Measurements from ENCODE around the gene LRRC1.

DNA sequence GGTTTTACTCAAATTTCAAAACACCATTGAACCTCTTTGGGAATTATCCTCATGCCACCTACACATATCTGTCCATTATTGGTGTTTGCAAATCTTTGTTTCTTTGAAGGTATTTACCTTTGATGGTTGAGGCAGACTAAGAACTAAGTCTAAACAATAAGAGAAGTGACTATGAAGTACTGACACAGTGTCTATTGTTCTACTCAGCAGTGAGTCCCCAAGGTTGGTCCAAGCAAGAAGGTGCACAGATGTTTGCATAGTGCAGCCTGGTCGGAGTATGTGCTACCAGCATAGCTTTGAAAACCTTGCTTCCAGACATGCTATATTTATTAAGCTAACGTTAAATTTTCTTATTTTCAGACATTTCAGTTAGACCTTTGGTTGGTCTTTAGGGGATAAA is 19.5 kb downstream of the LRRC1 start:
- no peak for TF ChIP-seq SMC3 (IDR thresholded peaks at IDR 0.05; ENCODE audit: borderline replicate concordance, low read length)
- TF ChIP-seq, protein P1, sequence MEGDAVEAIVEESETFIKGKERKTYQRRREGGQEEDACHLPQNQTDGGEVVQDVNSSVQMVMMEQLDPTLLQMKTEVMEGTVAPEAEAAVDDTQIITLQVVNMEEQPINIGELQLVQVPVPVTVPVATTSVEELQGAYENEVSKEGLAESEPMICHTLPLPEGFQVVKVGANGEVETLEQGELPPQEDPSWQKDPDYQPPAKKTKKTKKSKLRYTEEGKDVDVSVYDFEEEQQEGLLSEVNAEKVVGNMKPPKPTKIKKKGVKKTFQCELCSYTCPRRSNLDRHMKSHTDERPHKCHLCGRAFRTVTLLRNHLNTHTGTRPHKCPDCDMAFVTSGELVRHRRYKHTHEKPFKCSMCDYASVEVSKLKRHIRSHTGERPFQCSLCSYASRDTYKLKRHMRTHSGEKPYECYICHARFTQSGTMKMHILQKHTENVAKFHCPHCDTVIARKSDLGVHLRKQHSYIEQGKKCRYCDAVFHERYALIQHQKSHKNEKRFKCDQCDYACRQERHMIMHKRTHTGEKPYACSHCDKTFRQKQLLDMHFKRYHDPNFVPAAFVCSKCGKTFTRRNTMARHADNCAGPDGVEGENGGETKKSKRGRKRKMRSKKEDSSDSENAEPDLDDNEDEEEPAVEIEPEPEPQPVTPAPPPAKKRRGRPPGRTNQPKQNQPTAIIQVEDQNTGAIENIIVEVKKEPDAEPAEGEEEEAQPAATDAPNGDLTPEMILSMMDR (IDR thresholded peaks at IDR 0.05 in 2 of 3, conservative IDR thresholded peaks at IDR 0.05 in 1 of 3; ENCODE audit: control insufficient read depth in 2 of 3, extremely low read depth in 1 of 3, insufficient read depth in 1 of 3, low read depth in 3 of 3, low read length in 3 of 3) = no peak
- no peak for TF ChIP-seq POLR2AphosphoS5 (IDR thresholded peaks at IDR 0.05; ENCODE audit: low read length)
- no peak for TF ChIP-seq JUND (IDR thresholded peaks at IDR 0.05; ENCODE audit: low read depth, low read length)
- TF ChIP-seq ASH2L (IDR thresholded peaks at IDR 0.05; ENCODE audit: borderline replicate concordance, low read depth) = no peak
- TF ChIP-seq CBX3 (IDR thresholded peaks at IDR 0.05; ENCODE audit: borderline replicate concordance, low read depth) = no peak
- TF ChIP-seq RCOR1 (conservative IDR thresholded peaks at IDR 0.05; ENCODE audit: low read depth, low read length) = no peak
- no peak for TF ChIP-seq EP300 (IDR thresholded peaks at IDR 0.05; ENCODE audit: borderline replicate concordance in 1 of 2, control insufficient read depth in 1 of 2, low read depth in 2 of 2, low read length in 2 of 2)

All from GM12878 (cell line).